CD4-positive, alpha-beta T cell treated with Interleukin-15 for 1 hour (primary cell): Measurements from ENCODE around the gene FYB2.
"Not testable (repeated sequence)": the region's sequence is repeated elsewhere in the genome, so short reads cannot be mapped to it uniquely, and the experiment has no call there.

Experiments used
- DNase-seq: peaks from one replicate; pipeline ENCODE4 v3.0.0-alpha.2; 2020

Gene FYB2

DNA sequence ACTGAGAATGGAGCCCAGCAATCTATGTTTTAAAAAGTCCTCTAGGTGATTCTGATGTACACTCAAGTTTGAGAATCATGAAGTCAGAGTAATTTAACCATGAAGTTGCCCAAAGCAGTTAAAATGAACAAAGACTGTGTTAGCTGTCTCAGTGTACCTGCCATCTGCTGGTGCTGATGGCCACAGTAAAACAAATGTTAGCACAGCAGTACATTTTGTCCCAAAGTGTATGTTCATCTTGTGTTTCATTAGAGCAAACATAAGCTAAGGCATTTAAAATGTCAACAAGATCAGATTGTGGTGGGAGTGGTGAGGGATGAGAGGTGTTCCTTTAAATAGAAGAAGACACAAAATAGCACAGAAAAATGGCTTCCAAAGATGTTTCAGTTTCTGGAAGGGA is 31.1 kb downstream of the FYB2 start:
- no peak for DNase-seq

DNA sequence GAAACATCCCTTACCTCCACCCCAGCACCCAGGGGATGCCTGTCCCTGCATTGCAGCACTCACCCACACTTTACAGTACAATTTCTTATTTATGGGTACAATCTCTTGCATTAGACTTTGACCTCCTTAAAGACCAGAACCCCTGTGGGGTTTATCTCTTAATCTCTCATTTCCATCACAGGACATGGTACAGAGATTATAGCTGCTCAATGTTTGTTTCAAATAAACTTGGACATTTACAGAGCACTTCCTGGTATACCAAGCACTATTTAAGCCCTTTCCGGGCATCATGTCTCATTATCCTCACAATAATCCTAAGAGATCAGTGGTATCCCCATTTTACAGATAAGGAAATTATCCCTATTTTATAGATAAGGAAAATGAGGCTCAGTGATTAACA is 31.9 kb downstream of the FYB2 start:
- no peak for DNase-seq

DNA sequence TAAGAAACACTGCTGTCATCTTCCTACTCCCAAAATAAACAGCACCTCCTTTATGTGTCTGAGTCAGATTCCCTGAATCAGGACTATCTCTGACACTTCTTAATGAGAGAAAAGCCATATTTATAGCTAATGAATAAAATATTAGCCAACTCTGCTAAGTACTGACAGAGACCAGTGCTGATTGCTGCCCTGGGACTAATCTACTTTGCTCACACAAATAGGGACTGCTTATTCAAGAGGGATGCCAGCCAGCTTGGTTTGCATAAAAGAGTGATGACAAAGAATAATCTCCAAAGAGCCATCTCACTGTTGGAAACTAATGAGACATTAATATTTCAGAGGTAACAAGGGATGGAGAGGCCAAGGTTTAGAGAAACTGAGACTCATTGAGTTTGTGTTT is 36.4 kb downstream of the FYB2 start:
- DNase-seq, result no peak

DNA sequence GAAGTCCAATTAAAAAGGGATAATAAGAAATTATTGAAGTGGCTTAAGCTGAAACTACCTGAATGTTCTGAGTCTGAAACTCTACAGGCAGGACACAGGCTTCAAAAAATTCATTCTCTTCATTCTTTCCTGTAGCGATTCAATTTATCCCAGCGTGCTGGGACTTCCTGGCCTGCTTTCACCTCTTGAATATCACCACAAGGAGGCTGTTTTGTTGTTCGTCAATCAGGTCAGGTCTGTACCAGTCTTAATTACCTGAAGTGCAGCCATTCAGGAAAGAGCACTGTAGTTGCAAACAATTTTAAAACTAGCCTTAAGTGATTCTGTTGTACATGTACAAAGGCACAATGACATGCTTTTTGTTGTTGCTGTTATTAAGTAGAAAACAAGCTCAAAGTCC is 38.4 kb downstream of the FYB2 start:
- DNase-seq, result no peak

DNA sequence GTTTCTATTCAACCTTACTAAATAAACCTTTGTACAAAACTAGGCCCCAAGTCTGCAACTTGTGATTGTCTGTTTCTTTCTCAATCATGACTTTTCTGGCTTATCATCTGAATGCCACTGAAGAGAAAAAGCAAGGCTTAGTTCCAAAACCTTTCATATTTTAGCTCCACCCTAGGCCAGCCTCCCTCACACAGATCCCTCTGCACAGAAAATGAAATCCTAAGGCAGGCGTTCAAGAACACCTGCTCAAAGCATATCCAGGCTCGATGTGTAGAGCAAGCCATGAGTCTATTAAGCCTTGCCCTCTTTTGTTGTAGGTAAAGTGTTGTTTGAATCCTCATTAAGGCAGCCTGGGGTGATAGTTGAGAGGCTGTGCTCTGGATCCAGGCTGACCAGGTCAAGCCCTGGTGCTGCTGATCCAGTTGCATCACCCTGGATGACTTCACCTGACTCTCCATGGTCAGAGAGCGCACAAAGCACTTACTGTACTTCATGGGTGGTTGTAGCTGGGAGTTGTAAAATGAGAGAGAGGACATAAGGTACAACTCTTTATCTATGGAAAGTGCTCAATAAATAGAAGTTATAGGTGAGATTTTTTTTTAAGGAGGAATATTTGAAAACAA is 39.0 kb downstream of the FYB2 start:
- no peak for DNase-seq

DNA sequence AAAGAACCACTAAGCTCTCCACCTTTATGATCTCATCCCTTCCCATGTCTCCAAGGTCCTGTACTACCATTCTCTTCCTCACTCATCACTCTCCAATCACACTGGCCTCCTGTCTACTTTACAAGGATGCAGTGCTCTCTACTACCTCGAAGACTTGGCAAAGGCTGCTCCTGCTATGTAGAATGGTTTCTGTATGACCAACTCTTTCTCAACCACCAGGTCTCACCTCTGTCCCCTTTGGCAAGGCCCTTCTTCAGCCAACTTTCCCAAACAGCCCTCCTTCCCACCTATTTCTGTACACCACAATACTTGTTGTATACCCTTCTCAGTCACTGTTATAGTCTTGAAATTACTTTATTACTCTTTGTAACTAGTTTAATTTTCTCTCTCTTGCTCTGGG is 41.2 kb downstream of the FYB2 start:
- DNase-seq, result no peak

DNA sequence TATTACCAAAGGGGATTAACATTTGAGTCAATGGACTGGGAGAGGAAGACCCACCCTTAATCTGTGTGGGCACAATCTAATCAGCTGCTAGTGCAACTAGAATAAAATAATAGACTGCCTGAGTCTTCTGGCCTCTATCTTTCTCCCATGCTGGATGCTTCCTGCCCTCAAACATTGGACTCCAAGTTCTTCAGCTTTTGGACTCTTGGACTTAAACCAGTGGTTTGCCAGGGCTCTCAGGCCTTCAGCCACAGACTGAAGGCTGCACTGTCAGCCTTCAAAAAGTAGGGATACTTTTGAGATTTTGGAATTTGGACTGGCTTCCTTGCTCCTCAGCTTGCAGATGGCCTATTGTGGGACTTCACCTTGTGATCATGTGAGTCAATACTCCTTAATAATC is 44.5 kb downstream of the FYB2 start:
- DNase-seq, result not testable (repeated sequence)

DNA sequence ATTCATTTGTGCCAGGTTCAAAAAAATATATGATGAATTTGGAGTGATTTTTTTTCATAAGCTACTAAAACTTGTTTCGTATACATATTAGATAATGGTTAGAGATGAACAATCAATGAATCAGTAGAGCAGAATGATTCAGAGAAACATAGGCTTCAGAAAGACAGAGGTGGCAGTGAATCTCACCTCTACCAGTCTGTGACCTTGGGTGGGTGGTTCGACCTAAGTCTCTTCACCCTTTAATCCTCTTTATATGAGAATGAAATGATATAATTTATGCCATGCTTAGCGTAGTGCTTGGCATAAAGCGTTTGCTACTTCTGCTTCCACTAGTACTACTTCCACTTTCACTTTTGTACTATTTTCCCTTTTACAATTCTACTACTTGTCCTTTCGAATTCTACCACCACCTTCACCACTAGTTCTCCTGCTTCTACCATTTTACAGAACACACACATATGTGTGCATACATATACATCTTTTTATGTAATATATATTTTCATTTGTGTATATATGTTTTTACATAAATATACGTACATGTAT is 45.1 kb downstream of the FYB2 start:
- DNase-seq, result no peak

DNA sequence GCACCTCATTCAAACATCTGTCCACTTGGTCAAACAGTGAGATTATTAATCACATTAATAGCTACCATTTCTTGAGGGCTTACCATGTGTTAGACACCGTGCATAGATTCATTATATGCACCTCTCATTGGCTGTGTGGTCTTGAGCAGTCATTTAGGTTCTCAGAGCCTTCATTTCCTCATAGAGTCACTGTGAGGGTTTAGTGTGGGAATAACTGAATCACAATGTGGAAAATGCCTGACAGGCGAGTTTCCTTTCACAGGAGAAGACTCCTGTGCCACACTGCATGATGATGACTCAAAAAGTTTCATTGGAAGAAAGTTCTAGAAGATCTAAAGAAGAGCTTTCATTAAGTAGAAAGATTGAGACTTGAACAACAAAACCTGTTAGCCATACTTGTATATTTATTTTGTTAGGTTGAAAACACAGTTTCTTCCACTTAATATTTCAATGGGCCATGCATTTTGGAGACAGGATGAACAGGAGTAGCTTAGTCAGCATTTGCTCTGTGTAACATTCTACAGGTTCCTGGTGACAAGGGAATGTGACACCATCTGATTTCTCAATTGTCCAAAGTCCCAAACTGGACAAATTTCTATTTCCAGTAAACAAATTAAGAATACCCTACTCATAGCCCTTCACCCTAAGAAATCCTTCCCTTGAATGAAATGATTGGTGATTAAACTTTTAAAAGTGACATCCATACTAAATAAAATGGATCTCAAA is 45.7 kb downstream of the FYB2 start:
- DNase-seq, result no peak

DNA sequence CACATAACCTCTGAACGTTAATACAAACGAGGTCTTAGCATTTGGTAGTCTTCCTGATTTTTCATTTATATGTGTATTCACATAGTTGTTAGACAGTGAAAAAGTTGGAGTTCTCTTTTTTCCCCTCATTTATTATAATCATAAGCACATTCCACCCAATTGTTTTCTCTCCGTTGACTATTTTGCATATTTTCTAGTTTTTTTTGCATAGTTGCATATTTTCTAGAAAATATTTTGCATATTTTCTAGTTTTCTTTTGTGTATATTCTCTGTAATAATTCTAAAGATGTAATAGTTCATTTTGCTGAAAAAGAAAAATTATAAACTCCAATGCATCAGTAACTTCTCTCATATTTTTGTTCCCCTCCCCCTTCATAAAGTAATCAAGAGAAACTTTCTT is 47.5 kb downstream of the FYB2 start:
- DNase-seq, result no peak

DNA sequence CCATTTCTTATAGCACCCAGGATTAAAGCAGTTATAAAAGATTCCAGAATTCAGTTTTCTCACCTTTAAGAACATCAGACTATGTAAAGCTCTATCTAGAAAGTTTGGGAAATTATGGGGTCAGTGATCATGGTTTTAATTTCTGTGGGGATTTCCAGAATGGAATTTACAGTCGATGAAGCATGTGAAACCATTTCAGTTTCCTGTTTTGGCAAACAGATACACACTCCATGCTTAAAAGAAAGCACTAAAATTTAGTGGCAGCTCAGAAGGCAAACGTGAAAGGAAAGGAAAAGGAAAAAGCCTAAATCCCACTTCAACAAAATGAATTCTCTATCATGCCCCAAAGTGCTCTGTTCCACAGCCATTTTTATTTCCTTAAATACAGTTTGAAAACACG is 60.4 kb downstream of the FYB2 start:
- DNase-seq, result no peak

DNA sequence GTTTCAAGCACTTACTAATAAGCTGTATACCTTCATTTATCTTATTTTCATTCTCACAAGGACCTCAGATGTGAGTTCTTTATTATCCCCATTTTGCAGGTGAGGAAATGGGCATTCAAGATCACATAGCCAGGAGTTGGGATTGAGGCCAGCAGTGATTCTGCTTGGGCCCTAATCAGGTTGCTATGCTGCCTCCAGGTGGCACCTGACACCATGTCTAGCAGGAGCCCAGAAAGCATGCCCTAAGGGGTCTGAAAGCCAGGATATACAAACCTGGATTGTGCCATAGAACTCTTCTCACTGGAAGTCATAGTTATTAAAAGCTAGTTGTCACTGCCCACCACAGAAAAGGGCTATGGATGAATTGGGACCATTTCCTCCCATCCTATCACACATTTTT is 61.1 kb downstream of the FYB2 start:
- no peak for DNase-seq

DNA sequence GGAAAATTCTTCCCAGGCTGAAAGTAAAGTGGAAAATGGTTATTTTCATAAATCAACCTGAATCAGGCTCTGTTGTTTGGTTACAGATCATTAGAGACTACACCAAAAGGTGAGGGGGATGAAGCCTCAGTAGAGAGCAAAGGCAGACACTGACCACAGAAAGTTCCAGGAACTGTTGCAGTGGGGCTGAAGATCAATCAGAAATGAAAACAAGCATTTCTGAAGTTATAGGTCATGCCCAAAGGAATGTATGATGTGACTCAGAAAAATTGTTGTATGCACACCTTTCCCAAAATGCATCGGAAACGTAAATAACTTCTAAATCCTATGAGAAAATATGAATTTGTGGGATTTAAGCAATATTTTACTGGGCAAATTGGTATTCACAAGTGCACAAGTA is 63.3 kb downstream of the FYB2 start:
- no peak for DNase-seq

DNA sequence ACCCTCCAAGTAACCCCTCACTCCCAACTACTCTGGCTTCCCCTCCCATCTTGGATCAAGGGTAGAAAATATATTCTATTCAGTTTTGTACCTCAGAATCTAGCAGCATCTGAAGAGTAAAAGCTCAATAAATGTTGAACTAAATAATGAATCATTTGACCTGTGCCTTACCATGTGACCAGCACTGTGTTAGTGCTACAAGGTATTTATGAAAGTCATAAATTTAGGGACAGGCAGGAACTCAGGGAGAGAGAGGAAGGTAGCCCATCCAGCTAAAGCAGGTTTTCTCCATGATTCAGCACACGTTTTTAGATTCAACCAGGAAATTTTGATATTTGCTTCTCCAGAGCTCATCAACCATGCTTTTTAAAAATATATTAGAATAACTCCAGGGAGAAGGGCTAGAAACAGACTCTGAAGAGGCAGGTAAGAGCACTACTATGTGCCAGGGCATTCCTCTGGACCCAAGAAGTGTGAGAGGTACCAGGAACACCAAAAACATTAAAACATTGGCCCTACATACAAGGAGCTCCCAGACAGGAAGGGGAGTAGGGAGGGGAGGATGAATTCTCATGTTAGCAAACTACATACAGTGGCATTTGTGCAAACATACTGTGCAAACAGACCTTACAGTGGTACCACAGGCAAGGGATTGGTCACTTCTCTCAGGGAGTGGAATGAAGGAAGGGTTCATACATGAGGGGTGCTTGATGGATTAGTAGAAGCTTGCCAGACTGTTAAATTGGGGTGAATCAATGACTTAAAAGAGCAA is 64.3 kb downstream of the FYB2 start:
- DNase-seq, result no peak

DNA sequence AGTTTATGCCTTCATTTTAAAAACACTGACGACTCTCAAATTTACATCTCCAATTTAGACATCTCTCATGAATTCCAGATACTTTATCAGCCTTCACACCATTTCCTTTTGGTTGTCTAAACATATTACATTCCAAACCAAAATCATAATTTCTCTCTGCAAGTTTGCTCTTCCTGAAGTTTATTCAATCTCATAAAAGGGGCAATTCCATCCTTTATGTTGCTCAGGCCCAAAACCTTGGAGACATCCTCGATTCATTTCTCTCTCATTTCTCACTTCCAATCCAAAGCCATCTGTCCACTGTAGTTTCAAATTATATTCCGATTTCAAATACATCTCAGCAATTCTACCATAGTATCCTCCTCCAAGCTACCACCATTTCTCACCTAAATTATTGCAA is 74.0 kb downstream of the FYB2 start:
- no peak for DNase-seq

DNA sequence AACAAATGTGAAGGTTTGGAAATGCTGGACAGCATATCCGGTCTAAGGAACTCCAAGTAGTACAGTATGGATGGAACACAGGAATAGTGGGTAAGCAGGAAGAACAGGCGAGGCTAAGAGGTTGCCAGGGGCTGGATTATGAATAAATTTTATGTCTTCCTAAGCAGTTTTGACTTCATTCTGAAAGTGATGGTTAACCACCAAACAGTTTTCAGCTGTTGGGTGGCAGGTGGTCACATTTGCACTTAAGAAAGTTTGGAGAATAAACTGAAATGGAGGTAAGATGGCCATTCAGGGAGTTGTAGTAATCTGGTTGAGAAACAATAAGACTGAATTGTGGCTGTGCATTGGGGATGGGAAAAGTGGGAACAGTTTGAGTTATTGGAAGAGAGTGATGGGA is 90.2 kb downstream of the FYB2 start:
- DNase-seq, result no peak

DNA sequence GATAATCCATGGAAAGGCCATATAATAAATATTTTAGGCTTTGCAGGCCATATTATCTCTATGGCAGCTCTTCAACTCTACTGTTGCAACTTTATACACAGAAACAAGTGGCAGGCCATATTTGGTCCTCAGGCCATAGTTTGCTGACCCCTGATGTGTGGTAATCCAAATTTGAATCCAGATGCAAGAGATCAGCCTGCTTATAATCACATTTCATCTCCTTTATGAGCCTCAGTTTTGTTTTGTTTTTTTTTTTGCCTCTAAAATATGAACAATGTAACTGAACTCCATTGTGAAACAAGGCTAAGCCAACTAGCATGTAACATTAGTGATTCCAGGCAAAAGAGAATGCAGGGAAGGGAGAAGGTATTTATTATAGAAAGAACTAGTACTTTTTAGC is 92.5 kb downstream of the FYB2 start:
- no peak for DNase-seq

DNA sequence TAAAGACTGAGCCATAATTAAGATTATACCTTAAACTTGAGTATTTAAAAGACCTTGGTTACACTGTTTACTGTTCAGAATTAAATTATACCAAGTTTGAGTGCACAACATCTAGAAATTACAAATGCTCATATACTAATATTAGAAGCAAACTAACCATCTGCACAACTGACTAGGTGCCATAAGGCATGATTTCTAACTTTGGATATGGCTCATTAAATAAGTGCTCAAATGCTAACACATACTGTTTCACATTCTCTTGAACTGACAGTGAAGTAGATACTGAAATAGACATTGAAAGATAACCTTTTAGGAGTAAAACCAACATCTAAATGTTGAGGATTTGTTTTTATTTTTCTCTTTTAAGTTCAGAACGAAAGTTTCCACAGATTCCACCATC is 100.0 kb downstream of the FYB2 start:
- no peak for DNase-seq

DNA sequence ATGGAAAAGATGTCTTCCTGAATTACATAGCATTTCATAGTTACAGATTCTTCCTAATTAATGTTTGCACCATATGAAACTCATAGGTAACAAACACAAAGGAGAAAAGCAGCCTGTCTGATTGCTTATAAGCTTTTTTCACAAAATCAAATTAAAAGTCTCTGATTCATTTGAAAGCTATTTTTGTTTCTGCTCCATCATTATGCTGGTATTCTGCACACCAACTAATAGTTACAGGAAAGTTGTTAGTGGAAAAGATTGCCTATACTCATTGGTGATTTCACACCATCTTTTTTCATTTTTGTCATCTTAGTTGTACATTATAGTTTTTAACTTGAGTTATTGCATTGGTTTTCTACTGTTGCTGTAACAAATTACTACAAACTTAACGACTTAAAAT is 104.0 kb downstream of the FYB2 start:
- no peak for DNase-seq

DNA sequence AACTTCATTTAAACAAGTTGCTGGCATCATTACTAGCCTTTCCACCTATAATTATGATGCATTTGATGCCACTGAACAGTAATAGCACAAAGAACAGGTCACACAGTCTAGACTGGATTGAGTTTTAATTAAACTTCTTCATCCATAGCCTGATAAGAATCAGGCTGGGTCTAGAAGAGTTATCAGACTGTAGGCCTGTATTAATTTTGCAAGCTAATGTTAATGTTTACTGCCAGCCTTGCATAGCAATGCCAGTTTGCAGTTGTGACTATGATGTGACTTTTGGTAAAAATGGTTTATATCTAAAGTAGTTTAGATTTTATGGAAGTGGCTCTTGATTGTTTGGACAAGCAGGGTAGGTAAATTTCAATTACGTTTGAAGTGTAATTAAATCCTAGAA is 106.1 kb downstream of the FYB2 start:
- no peak for DNase-seq

DNA sequence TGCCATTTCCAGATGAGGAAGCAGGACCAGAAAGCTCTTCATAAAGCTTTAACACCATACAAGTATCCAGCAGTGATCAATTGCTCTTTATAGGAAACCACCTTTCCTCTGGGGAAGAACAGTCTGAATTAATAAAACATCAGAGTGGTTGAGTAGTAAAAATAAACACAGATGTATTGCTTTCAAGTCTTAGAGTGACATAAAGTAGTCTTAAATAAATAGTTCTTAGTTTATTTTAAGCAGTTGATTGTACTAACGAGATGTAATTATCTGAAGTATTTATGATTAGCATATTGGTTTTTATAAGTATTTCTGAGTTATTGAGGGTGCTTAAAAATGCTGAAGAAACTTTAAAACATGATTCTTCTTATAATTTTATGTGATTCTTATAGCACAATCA is 107.1 kb downstream of the FYB2 start:
- no peak for DNase-seq

DNA sequence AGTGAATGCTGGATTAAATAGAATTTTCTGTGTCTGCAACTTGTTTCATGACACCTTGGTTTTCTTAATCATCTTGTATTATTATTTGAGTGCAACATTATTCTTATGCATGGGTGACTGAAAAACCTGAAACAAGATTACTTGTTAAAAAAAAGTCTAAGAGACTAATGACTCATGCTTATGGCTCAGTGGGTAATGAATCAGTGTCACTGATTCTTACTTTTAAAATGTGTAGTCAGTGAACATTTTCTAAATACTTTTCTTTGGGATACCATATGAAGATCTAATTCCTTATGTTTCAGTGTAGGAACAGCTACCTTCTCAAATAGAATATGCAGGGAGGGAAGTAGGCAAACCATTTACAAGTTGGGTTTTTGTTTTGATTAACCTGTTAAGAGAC is 108.6 kb downstream of the FYB2 start:
- DNase-seq, result no peak

DNA sequence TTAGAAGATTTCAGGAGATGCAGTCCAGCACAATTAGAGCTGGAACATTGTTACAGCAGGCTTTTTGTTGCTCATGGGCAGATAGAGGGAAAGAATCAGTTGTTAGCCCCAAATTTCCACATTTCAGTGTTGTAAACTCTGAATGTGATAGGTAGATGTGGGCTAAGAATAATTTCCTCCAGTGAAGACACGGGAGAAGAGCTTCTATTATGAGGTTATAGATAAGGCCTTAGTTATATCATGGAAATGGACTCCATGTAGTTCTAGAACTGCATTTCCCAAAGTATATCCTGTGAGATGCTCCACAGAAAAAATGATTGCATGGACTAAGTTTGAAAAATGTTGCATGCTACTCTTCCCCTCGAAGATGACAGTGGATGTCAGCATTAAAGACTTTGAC is 109.2 kb downstream of the FYB2 start:
- no peak for DNase-seq

DNA sequence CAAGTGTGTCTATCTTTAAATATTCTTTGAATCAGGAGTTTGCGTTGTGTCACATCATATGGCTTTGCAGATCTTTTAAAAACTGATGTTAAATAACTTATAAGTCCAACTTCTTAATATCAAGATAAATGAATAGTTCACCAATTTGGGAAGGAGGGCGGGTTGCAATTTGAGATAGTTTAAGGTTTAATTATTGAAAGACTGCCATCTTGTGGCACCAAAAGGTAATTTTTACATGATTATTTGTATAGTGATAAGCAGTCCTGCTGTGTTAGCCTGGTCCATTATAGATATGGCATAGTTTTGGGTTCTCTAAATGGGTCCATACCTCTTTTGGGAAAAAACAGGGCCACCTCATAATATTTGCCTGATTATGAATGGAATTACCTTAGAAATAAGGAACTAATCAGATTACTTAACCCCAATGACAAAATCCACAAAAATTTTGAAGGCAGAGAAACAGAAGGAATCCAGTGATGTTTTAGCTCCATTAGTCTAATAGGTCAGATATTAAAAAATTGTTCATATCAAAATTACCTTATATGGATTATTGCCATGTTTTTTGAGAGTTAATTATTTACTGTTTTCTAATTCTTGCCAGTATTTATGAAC is 109.8 kb downstream of the FYB2 start:
- no peak for DNase-seq
